22Rv1 (cell line): ENCODE results near the gene TUBGCP3.

Experiments
- H3K27ac ChIP-seq: fragments of 450-650 bp; 2 replicates; pipeline ENCODE4 v1.5.1; 2017
- ZFX ChIP-seq: fragments of 450-650 bp; IDR thresholded peaks from 2 replicates; pipeline ENCODE4 v1.6.1; 2017; ENCODE audit warnings: antibody characterized with exemption, borderline replicate concordance
- TF ChIP-seq, protein P1 (sequence below): fragments of 450-650 bp; IDR thresholded peaks from 2 replicates; pipeline ENCODE4 v1.5.1; 2017; ENCODE audit warnings: mild to moderate bottlenecking

Gene TUBGCP3

DNA sequence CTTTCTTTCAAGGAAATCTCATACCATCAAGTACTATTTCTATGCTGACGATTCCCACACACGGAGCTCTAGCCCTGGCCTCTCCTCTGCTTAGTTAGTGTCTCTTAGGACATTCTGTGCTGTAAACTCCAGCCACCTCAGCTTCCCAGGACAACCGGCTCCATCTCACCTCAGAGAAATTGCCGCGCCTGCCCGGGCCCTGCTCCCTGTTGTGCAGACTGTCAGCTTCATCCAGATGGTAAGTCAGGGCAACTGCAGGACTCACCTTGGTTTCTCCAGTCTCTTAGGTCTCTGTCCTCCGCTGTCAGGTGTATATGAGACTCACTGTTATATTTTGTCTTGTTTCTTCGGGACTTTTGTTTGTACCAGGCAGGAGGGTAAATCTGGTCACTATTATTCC is 113.1 kb downstream of the TUBGCP3 start:
- no peak for TF ChIP-seq ZFX
- TF ChIP-seq, protein P1, sequence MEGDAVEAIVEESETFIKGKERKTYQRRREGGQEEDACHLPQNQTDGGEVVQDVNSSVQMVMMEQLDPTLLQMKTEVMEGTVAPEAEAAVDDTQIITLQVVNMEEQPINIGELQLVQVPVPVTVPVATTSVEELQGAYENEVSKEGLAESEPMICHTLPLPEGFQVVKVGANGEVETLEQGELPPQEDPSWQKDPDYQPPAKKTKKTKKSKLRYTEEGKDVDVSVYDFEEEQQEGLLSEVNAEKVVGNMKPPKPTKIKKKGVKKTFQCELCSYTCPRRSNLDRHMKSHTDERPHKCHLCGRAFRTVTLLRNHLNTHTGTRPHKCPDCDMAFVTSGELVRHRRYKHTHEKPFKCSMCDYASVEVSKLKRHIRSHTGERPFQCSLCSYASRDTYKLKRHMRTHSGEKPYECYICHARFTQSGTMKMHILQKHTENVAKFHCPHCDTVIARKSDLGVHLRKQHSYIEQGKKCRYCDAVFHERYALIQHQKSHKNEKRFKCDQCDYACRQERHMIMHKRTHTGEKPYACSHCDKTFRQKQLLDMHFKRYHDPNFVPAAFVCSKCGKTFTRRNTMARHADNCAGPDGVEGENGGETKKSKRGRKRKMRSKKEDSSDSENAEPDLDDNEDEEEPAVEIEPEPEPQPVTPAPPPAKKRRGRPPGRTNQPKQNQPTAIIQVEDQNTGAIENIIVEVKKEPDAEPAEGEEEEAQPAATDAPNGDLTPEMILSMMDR = no peak
- no peak overlapping the region for H3K27ac ChIP-seq

GRCh38 chr13:112473818-112474217 is 114.1 kb downstream of the TUBGCP3 start:
- no peak overlapping the region for H3K27ac ChIP-seq
- TF ChIP-seq, protein P1 = no peak
- TF ChIP-seq ZFX = no peak

DNA sequence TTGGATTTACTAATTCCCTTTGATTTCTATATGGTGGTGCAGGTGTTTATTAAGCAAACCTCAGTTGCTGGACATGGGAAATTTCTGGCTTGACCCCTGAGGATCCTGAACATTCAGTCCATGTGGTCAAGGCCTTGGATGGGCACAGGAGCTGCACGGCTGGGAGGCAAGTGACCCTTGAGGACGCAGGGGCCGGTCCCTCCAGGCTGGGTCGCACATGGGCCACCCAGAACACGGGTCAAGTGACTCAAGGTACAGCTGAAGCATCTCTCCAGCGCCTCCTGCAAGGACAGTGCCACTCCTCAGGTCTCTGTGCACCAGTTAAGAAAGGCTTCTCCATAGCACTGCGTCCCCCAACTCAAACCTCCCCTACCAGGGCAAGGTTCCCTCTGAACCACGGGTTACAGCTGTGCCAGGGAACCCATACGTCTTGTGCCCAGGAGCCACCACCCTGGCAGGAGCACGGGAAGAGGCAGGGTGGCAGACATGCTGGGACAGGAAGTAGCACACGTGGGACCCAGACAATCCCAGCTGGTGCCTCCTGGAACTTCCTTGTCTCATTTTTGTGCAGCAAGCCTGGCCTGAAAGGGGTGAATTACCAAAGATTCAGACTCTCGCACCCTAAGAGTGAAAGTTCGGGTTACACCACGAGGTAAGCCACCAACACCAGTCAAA is 118.7 kb downstream of the TUBGCP3 start:
- TF ChIP-seq ZFX = no peak
- TF ChIP-seq, protein P1 = no peak
- H3K27ac ChIP-seq = no peak overlapping the region

DNA sequence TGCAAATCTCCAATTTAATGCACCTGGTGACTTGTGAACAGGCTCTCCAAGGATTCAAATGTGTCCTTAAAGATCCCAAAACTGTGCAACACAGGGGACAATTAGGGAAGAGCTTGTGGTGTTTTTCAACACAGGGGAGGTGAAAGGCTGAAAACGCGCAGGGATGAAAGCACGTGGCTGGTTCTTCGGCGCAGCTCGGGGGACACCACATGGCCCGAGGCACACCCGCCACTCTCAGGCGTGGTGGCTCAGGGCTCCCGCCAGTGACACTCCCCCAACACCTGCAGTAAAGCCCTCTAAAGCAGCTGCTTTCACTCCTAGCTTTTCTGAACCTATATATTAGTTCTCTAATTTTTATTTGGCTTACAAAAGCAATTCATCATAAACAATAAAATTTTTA is 119.9 kb downstream of the TUBGCP3 start:
- TF ChIP-seq, protein P1 = no peak
- TF ChIP-seq ZFX = no peak
- no peak overlapping the region for H3K27ac ChIP-seq

DNA sequence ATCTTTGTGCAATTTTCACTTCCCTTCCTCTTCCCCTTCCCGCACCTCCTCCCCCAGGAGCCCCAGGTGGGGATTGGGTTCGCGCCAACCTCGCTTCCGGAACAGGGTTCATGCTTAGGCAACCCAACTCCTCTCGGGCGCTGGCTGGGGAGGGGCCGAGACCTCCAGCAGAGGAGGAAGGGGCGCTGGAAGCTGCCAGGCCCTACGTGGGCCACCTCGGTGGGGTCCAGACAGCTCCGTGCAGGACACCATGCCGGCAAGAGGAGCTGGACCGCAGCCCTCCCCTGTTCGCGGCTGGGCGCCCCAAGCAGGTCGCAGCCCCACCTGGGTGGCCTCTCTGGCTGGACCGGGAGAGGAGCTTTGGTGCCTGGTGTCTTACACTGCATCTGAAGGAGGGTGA is 120.7 kb downstream of the TUBGCP3 start:
- TF ChIP-seq ZFX = no peak
- TF ChIP-seq, protein P1 = no peak
- no peak overlapping the region for H3K27ac ChIP-seq

DNA sequence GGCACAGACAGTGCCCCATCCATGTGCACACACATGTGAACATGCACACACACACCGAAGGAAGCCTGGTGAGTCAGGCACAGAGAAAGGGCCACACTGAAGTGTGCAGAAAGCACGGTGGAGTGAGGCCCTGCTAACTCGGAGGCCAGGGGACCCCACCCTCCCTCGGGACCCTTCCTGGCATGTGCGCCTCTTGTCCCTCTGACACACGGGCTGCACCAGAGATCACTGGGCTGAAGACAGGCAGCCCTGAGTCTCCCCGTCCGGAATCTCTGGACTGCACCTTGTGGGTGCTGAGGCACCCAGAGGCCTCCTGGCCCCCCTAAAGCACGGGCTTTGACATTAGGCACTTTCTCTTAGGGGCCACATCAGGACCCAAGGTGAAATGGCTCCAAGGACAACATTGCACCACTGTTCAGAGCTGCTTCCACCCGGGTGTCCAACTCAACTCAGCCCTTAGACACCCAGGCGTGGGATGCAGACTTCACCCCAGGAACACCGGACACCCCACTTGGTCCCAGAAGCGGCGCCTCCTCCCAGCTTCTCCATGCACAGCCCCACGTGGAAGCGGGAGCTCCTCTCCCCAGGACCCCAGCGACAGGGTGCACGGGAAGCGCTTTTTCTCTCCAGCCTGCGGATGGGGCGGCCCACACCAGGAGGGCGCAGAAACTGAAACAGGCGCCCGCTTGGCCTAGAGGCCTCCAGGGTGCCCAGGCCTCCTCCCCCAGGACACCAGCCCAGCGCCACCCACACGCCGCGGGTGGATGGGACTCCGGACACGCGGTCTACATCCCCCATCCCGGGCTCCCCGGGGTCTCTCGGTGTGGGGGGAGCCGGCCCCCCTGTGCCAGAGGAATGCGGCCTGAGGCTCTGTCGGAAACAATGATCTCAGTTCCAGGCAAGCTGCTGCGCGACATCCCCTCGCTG is 121.6 kb downstream of the TUBGCP3 start:
- TF ChIP-seq ZFX = no peak
- TF ChIP-seq, protein P1 = no peak
- H3K27ac ChIP-seq = no peak overlapping the region
